HepG2 (cell line): Measurements from ENCODE around the gene ATG4D. TPM values are rescaled to one million over a fixed set of nuclear protein-coding genes. Genes with fewer than 3 reads are reported as not detected.
A peak's percentile ranks its signal among the peaks of the same experiment; 100 is the strongest.

Experiments
- ELF1 ChIP-seq: sonication (generic); formaldehyde crosslinking; IDR thresholded peaks from 2 replicates; pipeline ENCODE4 v1.4.0; 2020; ENCODE audit warnings: missing genetic modification reagents
- HOXA3 ChIP-seq: sonication (generic); formaldehyde crosslinking; IDR thresholded peaks from 2 replicates; pipeline ENCODE4 v1.5.0; 2020; ENCODE audit warnings: missing genetic modification reagents
- MAF1 ChIP-seq: sonication (generic); formaldehyde crosslinking; IDR thresholded peaks from 2 replicates; pipeline ENCODE4 v1.5.0; 2020; ENCODE audit warnings: missing genetic modification reagents, borderline replicate concordance
- MAZ ChIP-seq, 2 experiments: sonication (generic) in 1 of 2; formaldehyde crosslinking in 1 of 2; IDR thresholded peaks; 2 replicates each; pipeline versions ENCODE4 v1.5.0 to v1.6.1; 2012 to 2020; ENCODE audit warnings: low read depth in 2 of 2, mild to moderate bottlenecking in 2 of 2, borderline replicate concordance in 1 of 2, improper control_type of control experiment in 1 of 2, low read length in 1 of 2, missing genetic modification reagents in 1 of 2, moderate library complexity in 1 of 2
- MTF1 ChIP-seq: sonication (generic); formaldehyde crosslinking; IDR thresholded peaks from 2 replicates; pipeline ENCODE4 v1.5.0; 2020; ENCODE audit warnings: missing genetic modification reagents
- PRPF4 ChIP-seq: fragments of 200-400 bp; formaldehyde crosslinking; IDR thresholded peaks from 2 replicates; pipeline ENCODE4 v1.6.1; 2016; ENCODE audit warnings: low read length, low read depth; ENCODE audit not compliant: poor library complexity, severe bottlenecking
- SRSF4 ChIP-seq: fragments of 200-400 bp; formaldehyde crosslinking; IDR thresholded peaks from one replicate; pipeline ENCODE4 v1.6.1; 2018; ENCODE audit warnings: mild to moderate bottlenecking, low read depth, low read length, moderate library complexity; ENCODE audit not compliant: poor library complexity, severe bottlenecking
- ZBTB14 ChIP-seq: sonication (generic); formaldehyde crosslinking; IDR thresholded peaks from 2 replicates; pipeline ENCODE4 v1.4.0; 2020; ENCODE audit warnings: missing genetic modification reagents
- ZNF207 ChIP-seq: fragments of 450-650 bp; IDR thresholded peaks from 2 replicates; pipeline ENCODE4 v1.6.1; 2016; ENCODE audit warnings: antibody characterized with exemption, borderline replicate concordance
- ZNF451 ChIP-seq: sonication (generic); formaldehyde crosslinking; IDR thresholded peaks from 2 replicates; pipeline ENCODE4 v1.5.0; 2020; ENCODE audit warnings: mild to moderate bottlenecking, missing genetic modification reagents
- ZNF510 ChIP-seq: sonication (generic); formaldehyde crosslinking; IDR thresholded peaks from 2 replicates; pipeline ENCODE4 v1.4.0; 2020; ENCODE audit warnings: low read depth, mild to moderate bottlenecking, missing genetic modification reagents
- ZNF543 ChIP-seq: sonication (generic); formaldehyde crosslinking; IDR thresholded peaks from 2 replicates; pipeline ENCODE4 v1.4.0; 2020; ENCODE audit warnings: mild to moderate bottlenecking, missing genetic modification reagents
- ZNF598 ChIP-seq: sonication (generic); formaldehyde crosslinking; IDR thresholded peaks from 2 replicates; pipeline ENCODE4 v1.5.1; 2020; ENCODE audit warnings: mild to moderate bottlenecking, missing genetic modification reagents, borderline replicate concordance
- ZNF615 ChIP-seq: sonication (generic); formaldehyde crosslinking; IDR thresholded peaks from 2 replicates; pipeline ENCODE4 v1.5.0; 2020; ENCODE audit warnings: mild to moderate bottlenecking, missing genetic modification reagents, borderline replicate concordance
- ZNF720 ChIP-seq: sonication (generic); formaldehyde crosslinking; IDR thresholded peaks from 2 replicates; pipeline ENCODE4 v1.4.0; 2020; ENCODE audit warnings: missing genetic modification reagents
- polyA plus RNA-seq, 8 experiments: library from polyadenylated mRNA; depleted of rRNA in 3 of 8; stranded (reverse) in 7 of 8; unstranded in 1 of 8; fragments of >200 nt; fragmentation: Illumina TruSeq in 4 of 8; extraction: Trizol in 4 of 8; gene quantifications; 2 replicates each; pipeline versions ENCODE4 v1.2.1 to v1.2.3, GENCODE V29; 2011 to 2016; ENCODE audit warnings: low read depth in 4 of 8, missing spikeins in 1 of 8, mixed read lengths in 1 of 8; ENCODE audit not compliant: insufficient read depth in 1 of 8
- total RNA-seq, 5 experiments: library from RNA; depleted of rRNA; stranded (reverse); fragments of >200 nt; fragmentation: Illumina TruSeq; extraction: Trizol; gene quantifications; 2 replicates each; pipeline ENCODE4 v1.2.3, GENCODE V29; 2016; ENCODE audit warnings: low read depth in 1 of 5
- TF ChIP-seq, protein P1 (sequence below): sonication (generic); formaldehyde crosslinking; IDR thresholded peaks from 2 replicates; pipeline ENCODE4 v1.9.0; 2021; ENCODE audit warnings: missing genetic modification reagents, mild to moderate bottlenecking, borderline replicate concordance
- TF ChIP-seq, protein P2 (sequence below): sonication (generic); formaldehyde crosslinking; IDR thresholded peaks from 2 replicates; pipeline ENCODE4 v1.4.0; 2020; ENCODE audit warnings: mild to moderate bottlenecking, missing genetic modification reagents
- TF ChIP-seq, protein P3 (sequence below): sonication (generic); formaldehyde crosslinking; IDR thresholded peaks from 2 replicates; pipeline ENCODE4 v1.5.0; 2020; ENCODE audit warnings: missing genetic modification reagents
- TF ChIP-seq, protein P4 (sequence below): sonication (generic); formaldehyde crosslinking; IDR thresholded peaks from 2 replicates; pipeline ENCODE4 v1.5.1; 2020; ENCODE audit warnings: mild to moderate bottlenecking, missing genetic modification reagents, borderline replicate concordance

The ATG4D gene
- total and polyA plus RNA-seq, 2 of the 13 experiments (the other 11 are each of a cell fraction or from before 2014, with no cell fraction given) = 17.8 to 19.0 TPM

DNA sequence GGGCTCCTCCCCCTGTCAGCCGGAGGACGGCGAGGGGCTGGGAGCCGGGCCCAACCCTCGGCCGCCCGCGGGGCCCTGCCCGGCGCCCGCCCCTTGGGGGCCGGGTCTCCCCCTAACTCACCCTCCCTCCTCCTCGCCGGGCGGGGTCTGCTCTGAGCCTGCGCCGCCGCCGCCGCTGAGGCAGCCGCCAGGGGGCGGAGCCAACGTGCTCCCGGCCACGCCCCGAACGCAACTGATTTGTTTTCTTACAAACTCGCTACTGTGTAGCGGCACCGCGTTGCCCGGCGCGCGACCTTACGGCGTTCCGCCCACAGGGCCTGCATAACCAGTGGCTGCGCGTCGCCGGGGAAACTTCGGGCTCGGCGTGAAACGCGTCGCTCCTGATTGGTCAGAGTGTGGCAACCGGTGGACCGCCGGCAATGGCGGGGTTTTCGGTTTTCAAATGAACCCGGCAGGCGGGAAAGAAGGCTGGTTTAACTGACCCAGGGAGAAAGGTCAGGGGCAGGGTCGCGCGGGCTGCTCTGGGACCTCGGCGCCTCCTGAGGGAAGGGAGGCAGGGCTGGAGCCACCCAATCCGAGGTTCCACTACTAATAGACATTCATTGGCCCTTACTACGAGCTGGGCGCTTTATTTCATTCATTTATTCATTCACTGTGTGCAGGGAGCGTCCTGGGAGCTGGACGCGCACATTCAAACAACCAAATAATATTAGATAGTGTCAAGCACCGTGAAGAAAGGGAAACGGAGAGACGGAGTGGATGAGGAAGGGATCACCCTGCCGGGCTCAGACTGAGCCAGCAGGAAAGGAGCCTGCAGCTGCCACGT is 25.3 kb downstream of the ATG4D start, which contains the start of gene CDKN2D (continued):
- TF ChIP-seq SRSF4 = no peak
- peak; percentile 74 for TF ChIP-seq ELF1 (CRISPR knock-in tag)
- TF ChIP-seq ZNF451 (CRISPR knock-in tag) = no peak
- TF ChIP-seq, protein P1, sequence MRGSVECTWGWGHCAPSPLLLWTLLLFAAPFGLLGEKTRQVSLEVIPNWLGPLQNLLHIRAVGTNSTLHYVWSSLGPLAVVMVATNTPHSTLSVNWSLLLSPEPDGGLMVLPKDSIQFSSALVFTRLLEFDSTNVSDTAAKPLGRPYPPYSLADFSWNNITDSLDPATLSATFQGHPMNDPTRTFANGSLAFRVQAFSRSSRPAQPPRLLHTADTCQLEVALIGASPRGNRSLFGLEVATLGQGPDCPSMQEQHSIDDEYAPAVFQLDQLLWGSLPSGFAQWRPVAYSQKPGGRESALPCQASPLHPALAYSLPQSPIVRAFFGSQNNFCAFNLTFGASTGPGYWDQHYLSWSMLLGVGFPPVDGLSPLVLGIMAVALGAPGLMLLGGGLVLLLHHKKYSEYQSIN = no peak
- no peak for TF ChIP-seq ZNF510 (CRISPR knock-in tag)
- no peak for TF ChIP-seq MTF1 (CRISPR knock-in tag)
- TF ChIP-seq ZNF543 (CRISPR knock-in tag) = no peak
- peak; percentile 65 for TF ChIP-seq ZBTB14 (CRISPR knock-in tag)
- TF ChIP-seq PRPF4 = no peak
- TF ChIP-seq MAF1 (CRISPR knock-in tag) = no peak
- no peak for TF ChIP-seq ZNF720 (CRISPR knock-in tag)
- peak; percentile 60; the same call in 1 of the 2 replicates for TF ChIP-seq MAZ (IDR thresholded peaks at IDR 0.05; ENCODE audit: borderline replicate concordance, low read depth, low read length)
- TF ChIP-seq MAZ (CRISPR knock-in tag; IDR thresholded peaks at IDR 0.05; ENCODE audit: low read depth) = peak; percentile 74; the same call in 1 of the 2 replicates
- no peak for TF ChIP-seq ZNF598 (CRISPR knock-in tag)
- TF ChIP-seq, protein P2, sequence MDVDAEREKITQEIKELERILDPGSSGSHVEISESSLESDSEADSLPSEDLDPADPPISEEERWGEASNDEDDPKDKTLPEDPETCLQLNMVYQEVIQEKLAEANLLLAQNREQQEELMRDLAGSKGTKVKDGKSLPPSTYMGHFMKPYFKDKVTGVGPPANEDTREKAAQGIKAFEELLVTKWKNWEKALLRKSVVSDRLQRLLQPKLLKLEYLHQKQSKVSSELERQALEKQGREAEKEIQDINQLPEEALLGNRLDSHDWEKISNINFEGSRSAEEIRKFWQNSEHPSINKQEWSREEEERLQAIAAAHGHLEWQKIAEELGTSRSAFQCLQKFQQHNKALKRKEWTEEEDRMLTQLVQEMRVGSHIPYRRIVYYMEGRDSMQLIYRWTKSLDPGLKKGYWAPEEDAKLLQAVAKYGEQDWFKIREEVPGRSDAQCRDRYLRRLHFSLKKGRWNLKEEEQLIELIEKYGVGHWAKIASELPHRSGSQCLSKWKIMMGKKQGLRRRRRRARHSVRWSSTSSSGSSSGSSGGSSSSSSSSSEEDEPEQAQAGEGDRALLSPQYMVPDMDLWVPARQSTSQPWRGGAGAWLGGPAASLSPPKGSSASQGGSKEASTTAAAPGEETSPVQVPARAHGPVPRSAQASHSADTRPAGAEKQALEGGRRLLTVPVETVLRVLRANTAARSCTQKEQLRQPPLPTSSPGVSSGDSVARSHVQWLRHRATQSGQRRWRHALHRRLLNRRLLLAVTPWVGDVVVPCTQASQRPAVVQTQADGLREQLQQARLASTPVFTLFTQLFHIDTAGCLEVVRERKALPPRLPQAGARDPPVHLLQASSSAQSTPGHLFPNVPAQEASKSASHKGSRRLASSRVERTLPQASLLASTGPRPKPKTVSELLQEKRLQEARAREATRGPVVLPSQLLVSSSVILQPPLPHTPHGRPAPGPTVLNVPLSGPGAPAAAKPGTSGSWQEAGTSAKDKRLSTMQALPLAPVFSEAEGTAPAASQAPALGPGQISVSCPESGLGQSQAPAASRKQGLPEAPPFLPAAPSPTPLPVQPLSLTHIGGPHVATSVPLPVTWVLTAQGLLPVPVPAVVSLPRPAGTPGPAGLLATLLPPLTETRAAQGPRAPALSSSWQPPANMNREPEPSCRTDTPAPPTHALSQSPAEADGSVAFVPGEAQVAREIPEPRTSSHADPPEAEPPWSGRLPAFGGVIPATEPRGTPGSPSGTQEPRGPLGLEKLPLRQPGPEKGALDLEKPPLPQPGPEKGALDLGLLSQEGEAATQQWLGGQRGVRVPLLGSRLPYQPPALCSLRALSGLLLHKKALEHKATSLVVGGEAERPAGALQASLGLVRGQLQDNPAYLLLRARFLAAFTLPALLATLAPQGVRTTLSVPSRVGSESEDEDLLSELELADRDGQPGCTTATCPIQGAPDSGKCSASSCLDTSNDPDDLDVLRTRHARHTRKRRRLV (CRISPR knock-in tag) = no peak
- TF ChIP-seq, protein P3, sequence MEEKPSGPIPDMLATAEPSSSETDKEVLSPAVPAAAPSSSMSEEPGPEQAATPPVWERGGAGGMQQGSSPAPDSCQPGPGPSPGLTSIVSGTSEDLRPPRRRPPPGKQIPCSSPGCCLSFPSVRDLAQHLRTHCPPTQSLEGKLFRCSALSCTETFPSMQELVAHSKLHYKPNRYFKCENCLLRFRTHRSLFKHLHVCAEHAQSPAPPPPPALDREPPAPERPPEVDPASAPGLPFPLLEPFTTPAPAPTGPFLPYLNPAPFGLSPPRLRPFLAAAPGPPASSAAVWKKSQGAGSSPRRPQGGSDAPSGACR = no peak
- peak; percentile 84 for TF ChIP-seq HOXA3 (CRISPR knock-in tag)
- TF ChIP-seq ZNF615 (CRISPR knock-in tag) = peak; percentile 52; the same call in 1 of the 2 replicates
- TF ChIP-seq, protein P4, sequence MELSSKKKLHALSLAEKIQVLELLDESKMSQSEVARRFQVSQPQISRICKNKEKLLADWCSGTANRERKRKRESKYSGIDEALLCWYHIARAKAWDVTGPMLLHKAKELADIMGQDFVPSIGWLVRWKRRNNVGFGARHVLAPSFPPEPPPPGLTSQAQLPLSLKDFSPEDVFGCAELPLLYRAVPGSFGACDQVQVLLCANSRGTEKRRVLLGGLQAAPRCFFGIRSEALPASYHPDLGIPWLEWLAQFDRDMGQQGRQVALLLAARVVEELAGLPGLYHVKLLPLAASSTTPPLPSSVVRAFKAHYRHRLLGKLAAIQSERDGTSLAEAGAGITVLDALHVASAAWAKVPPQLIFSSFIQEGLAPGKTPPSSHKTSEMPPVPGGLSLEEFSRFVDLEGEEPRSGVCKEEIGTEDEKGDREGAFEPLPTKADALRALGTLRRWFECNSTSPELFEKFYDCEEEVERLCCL (CRISPR knock-in tag) = no peak
- TF ChIP-seq ZNF207 = no peak
